Smooth muscle cell of the brain vasculature (primary cell): ENCODE measurements around the gene PRRC2B.
"Not testable (repeated sequence)": the region's sequence is repeated elsewhere in the genome, so short reads cannot be mapped to it uniquely, and the experiment has no call there.

ENCODE experiments used
- DNase-seq: peaks from one replicate; pipeline ENCODE4 v3.0.0-alpha.2; 2012; ENCODE audit warnings: low read depth, low spot score

PRRC2B gene

GRCh38 chr9:131485206-131485605 is 91.3 kb downstream of the PRRC2B start:
- no peak for DNase-seq

GRCh38 chr9:131485728-131486422 is 92.0 kb downstream of the PRRC2B start:
- DNase-seq, result no peak

DNA sequence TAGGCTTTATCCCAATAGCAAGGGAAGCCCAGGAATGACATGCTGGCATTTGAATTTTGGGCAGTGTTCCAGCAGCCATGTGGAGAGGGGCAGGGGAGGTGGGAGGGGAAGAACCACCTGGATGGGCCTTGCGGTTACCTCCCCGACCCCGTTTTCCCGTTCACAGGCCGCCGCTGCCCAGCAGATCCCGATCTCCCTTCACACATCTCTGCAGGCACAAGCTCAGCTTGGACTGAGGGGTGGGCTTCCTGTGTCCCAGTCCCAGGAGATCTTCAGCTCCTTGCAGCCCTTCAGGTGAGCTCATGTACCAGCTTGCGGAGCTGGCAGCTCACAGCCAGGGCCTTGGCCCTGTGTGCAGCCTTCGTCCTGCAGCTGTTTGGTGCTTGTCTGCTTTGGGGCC is 93.1 kb downstream of the PRRC2B start:
- DNase-seq, result no peak

- no peak for DNase-seq
Measured at GRCh38 chr9:131487621-131488031, 93.7 kb downstream of the PRRC2B start.

DNA sequence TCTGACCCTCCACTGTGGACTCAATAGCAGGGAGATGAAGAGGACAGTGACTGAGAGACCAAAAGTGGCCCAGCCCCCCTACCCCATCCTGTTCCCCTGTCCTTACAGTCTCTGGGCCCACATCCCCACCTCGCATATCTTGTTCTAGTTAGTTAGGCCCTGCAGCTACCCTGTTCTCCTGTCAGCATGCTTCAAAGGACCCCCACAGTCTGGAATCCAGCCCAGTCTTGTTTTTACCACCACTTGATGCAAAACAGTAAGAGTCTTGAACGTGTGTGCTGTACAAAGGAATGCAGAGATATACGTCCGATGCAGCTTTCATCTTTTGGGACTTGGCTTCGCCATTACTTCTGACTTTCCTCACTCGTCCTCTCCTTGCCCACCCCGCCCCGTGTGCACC is 96.6 kb downstream of the PRRC2B start:
- peak; percentile 33 for DNase-seq

- DNase-seq, result no peak
Measured at GRCh38 chr9:131491001-131491710, 97.3 kb downstream of the PRRC2B start.

DNA sequence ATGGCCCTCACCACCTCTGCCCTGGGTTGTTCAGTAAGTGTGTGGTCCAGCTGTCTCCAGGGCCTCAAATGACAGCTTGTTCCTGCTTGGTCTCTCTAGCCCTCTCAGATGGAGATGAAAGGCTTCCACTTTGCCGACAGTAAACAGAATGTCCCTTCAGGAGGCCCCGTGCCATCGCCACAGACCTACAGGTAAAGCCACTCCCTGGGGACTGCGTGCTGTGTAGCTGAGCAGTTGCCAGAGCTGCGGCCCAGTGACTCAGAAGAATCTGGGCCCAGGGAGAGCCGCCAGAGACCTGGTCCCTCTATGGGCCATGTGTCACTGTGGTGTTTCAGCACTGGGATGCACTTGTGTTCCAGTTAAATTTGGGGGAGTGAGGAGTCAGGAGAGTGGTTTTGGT is 98.2 kb downstream of the PRRC2B start:
- no peak for DNase-seq

DNA sequence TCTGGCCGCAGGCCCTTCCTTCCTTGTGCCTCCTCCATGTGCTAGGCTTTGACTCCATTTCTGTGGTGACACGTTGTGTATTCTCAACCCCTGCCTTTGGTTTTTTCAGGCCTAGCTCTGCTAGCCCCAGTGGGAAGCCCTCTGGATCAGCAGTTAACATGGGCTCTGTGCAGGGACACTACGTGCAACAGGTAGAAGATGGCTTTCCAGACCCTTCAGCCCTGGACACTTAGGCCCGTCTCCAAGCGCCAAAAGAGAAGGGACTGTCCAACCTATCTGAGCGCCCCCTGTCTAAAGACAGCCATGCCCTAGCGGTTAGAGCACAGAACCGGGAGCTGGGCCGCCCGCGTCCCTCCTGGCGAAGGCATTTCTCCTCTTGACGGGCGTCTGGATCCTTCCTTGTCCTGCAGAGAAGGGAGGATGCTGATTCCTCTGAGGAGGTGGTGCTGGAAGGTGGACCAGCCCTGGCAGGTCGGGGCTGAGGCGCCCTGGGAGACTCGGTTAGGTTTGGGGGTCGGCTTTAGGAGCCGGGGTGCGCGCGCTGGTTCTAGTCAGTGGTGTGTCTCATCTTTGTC is 100.5 kb downstream of the PRRC2B start:
- DNase-seq, result no peak

DNA sequence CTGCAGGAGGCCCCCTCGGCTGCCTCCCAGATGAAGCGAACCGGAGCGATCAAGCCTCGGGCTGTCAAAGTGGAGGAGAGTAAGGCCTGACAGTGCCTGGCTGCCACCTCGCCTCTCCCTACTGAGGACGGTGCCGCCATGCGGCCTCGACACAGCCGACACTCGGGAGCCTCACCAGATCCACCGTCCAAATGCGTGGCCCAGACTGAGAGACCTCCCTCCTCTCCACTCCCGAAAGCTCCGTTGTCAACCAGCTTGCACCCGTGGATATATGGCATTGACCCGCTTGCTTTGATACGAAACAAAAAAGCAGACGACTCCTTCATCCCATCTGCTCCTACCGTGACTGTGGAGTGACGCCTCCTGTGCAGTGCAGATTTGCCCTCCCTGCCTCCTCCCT is 101.9 kb downstream of the PRRC2B start:
- no peak for DNase-seq

DNA sequence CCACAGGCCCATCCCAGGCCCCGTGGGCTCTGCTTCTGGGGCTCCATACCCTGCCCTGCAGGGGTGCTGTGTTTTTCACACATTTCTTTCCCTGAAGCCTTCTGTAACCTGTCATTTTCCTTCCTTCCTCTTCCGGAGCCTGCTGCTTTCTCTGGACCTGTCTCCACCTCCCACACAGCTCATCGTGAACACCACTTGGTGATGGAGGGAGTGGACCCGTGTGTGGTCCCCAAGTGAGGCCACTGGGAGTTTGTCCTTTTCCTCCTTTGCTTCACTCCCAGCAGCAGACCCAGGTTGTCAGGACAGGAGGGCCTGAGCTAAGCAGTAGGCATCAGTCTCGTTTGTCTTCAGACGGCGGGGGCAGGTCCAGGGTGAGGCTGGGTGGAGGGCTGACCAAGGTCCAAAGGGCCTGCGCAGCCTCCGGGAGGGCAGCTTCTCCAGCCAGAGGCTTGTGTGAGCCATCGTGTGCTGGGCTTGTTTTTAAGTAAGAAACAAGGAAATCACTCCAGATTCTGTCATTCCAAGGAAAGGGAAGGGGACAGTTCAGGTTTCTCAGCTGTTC is 103.0 kb downstream of the PRRC2B start:
- DNase-seq, result no peak

DNA sequence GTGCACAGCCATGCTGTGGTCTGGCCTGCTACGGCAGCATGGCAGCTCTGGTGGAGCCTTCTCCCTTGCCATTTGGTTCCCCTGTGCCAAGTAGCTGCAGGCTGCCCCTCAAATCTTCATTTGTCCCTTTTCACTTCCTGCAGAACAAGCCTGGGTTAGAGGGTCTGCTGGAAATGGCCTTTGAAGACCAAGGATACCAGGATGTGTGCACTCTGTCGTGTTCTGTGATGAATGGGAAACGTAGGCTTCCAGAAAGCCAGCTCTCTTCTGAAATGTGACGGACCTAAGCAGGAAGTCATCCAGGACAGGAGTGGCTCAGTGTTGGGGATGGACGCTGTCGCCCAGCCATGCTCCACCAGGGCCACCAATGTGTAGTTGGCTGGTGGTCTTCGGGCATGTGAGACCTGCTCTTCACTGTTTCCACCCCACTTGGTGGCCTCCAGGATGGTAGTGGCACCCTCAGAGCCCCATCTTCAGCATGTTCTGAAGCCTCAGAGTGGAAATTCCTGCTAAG is 105.4 kb downstream of the PRRC2B start:
- no peak for DNase-seq

GRCh38 chr9:131500377-131500776 is 106.5 kb downstream of the PRRC2B start:
- no peak for DNase-seq

DNA sequence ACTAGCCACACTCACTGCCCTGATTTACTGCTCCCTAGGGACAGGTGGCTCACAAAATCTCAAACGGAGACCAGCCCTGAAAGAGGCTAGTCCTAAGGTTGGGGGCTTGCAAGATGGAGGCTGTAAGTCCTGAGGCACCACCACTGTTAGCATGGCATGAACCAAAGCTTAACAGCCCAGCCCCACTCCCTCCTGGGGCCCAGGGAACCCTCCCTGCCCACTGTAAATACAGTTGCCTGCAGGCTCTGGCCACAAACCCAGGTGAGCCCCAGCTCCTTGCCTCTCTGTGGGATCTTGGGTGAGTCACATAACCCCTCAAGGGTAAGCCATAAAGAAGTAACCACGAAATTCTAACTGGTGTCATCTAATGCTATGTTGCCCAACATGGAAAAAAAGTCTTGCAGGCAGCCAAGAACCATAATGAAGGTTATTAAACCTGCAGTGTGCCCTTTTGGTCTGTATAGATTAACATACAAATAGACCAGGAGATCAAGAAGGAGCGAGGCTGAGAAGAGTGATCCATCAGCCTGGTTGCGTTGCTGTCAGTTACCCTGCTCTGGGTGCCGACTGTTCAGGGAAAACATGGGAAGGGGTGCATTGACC is 107.2 kb downstream of the PRRC2B start:
- no peak for DNase-seq

DNA sequence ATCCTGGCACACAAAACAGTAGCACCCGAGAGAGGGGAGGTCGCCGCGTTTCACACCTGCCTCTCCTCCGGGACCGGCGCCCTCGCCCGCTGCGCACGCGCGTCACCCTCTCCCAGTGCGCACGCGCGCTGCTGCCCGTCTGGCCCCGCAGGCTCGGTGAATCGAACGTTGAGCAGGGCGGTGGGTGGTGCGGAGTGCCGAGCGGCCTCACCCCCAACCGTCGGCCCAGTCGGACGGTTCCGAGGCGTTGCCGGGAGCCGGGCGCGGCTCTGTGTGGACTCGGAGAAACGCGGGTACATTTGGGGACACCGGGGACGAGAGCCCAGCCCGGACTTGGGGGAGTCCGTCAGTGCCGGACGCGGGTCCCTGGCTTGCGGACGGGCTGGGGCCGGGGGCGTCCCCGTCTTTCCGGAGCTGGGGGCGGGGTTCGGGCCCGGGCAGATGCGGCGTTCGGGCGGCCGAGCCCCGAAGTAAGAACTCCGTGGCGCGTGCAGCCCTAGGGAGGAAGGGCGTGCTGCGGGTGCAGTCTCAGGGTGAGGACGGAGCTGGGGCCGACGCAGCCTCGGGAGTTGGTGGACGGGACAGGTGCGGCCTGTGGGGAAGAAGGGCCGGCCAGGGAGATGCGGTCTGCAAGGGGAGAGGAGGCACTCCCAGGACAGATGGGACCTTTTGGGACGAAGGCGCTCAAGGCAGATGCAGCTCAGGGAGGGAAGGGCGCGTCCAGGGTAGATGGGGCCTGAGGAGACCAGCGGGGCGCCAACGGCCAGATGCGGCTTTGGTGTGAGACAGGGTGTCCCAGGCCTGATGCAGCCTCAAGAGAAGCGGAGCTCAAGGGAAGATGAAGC is 109.1 kb downstream of the PRRC2B start, which contains the start of gene POMT1:
Gene POMT1 (plus strand): TSS at position 138 of the 845 bp plus-strand sequence. CDS start 1,301 bp downstream, outside the sequence.
- peak; percentile 39 for DNase-seq

DNA sequence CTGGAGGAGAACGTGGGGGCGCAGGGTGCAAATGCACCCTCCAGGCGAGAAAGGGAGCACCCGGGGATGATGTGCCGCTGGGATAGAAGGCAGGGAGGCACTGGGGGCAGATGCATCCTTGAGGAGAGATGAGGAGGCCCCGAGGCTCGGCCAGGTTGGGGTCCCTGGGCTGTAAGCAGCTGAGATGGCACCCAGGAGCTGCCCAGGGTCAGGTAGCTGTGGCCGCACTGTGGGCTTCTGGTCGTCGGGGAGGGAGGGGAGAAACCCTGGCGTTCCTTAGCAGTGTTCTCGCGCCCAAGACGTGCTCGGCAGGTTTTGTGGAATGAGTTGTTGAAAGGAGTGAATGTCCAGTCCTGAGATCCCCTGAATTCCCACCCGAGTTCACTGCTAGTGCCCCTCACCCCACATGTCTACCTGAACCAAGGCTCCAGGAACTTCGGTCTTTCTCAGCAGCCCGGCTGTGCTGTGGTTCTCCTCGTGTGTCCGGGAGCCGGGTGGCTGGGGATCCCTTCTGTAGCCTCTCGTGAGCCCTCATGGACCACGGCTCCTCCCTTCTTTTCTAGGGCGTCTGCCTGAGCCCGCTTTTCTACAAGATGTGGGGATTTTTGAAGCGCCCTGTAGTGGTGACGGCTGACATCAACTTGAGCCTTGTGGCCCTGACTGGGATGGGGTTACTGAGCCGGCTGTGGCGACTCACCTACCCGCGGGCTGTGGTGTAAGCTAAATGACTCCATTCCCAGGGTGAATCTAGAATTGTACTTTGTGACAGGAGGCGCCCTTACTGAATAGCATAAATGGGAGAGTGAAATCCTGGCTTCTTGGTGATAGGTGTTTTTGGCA is 110.0 kb downstream of the PRRC2B start:
- no peak for DNase-seq

- DNase-seq, result no peak
Measured at GRCh38 chr9:131505012-131505411, 111.1 kb downstream of the PRRC2B start.

- no peak for DNase-seq
Measured at GRCh38 chr9:131511416-131511815, 117.5 kb downstream of the PRRC2B start.

- no peak for DNase-seq
Measured at GRCh38 chr9:131511880-131512279, 118.0 kb downstream of the PRRC2B start.

DNA sequence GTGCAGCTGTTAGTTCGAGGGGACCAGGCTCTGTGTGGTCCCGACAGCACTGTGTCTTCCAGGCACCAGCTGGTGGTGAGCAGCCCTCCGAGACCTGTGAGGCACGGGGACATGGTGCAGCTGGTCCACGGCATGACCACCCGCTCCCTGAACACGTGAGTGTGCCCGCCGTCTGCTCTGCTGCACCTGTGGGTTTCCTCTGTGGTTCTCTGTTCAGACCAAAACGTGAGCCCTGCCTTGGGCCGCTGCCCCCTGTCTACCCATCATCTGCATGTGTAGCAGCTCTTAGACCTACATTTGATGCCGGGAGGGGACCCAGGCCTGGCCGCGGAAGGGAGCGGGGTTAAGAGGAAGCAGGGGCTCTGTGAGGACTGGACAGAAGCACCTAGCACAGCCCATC is 119.3 kb downstream of the PRRC2B start:
- DNase-seq, result no peak

DNA sequence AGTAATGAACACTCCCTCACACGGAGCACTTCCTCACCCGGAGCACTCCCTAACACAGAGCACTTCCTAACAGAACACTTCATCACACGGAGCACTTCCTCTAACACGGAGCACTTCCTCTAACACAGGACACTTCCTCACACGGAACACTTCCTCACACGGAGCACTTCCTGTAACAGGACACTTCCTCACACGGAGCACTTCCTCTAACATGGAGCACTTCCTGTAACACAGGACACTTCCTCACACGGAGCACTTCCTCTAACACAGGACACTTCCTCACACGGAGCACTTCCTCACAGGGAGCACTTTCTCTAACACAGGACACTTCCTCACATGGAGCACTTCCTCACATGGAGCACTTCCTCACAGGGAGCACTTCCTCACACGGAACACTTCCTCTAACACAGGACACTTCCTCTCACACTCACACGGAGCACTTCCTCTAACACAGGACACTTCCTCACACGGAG is 121.7 kb downstream of the PRRC2B start:
- not testable (repeated sequence) for DNase-seq
